Measurements from ENCODE around the gene SOST. TPM values are rescaled to one million over a fixed set of nuclear protein-coding genes. Genes with fewer than 3 reads are reported as not detected.

SOST gene
- total and polyA plus RNA-seq, 2 donors (not counting 1 experiment from before 2014, with no cell fraction given), result not detected

GRCh38 chr17:43706235-43706634, 52.4 kb downstream of the SOST start:
- Mint-ChIP-seq H3K9me3 (ENCODE audit: insufficient read depth) (peaks cover 4% of the 10 kb centered on the region), H3K27me3 (peaks cover 49% of the 10 kb centered on the region), H3K4me3 (no peak overlapping the region), H3K27ac (no peak overlapping the region), H3K4me1 (peaks cover 6% of the 10 kb centered on the region)
- no peak overlapping the region for H3K9ac ChIP-seq (ENCODE audit: low read length)
- no peak overlapping the region for H3K4me2 ChIP-seq (replicated peaks; ENCODE audit: low read depth, low read length, poor library complexity, severe bottlenecking)
- H3K27me3 ChIP-seq (replicated peaks in 1 of 4; ENCODE audit: control extremely low read depth in 1 of 4, control insufficient read depth in 3 of 4, insufficient read depth in 4 of 4, low read length in 3 of 4), result peaks cover 0 to 31% (median 3%) of the 10 kb centered on the region in 4 experiments
- no peaks in the 10 kb centered on the region for H4K20me1 ChIP-seq (ENCODE audit: control insufficient read depth, insufficient read depth, low read length, poor library complexity, severe bottlenecking)
- intact Hi-C loops (cut with micrococcal nuclease), result no loop called here
- CTCF ChIA-PET, result interaction anchor here (1.1 to 19.1 kb wide), 4 partner anchors 9 to 57 kb away, joined by 4 to 524 read pairs (median 9); partner anchors contain the start of gene SOST
- no peaks in the 10 kb centered on the region for H3K36me3 ChIP-seq (replicated peaks in 1 of 2; ENCODE audit: control extremely low read depth in 1 of 2, control insufficient read depth in 1 of 2, extremely low read depth in 1 of 2, insufficient read depth in 2 of 2, low read length in 1 of 2)
- no peak for DNase-seq
- no peaks in the 10 kb centered on the region for H3K9me3 ChIP-seq (ENCODE audit: control extremely low read depth in 1 of 3, control insufficient read depth in 2 of 3, insufficient read depth in 1 of 3, low read length in 2 of 3)
- no peaks in the 10 kb centered on the region for H3K79me2 ChIP-seq (ENCODE audit: control insufficient read depth, insufficient read depth, low read length)
- H3K4me1 ChIP-seq (ENCODE audit: control insufficient read depth in 2 of 2, insufficient read depth in 2 of 2, low read length in 2 of 2), result peaks cover 4% of the 10 kb centered on the region in 2 donors
- ATAC-seq (ENCODE audit: low read depth), result no peak
- H2AFZ ChIP-seq (ENCODE audit: insufficient read depth, low read depth, low read length, poor library complexity, severe bottlenecking), result no peak overlapping the region
- 94% methylated on average over 3 of the region's 5 CpGs for WGBS (ENCODE audit: insufficient coverage)
- H3K27ac ChIP-seq (ENCODE audit: low read length in 2 of 2), result no peak overlapping the region
- POLR2A ChIA-PET, result no interaction called here
- no peak overlapping the region for H3K4me3 ChIP-seq (ENCODE audit: control extremely low read depth in 1 of 5, extremely low read depth in 1 of 5, insufficient read depth in 1 of 5, low read depth in 2 of 5, low read length in 4 of 5)
- no peak for TF ChIP-seq CTCF (IDR thresholded peaks at IDR 0.05)
- no peak for TF ChIP-seq EZH2 (IDR thresholded peaks at IDR 0.05; ENCODE audit: borderline replicate concordance, insufficient read depth, low read depth, low read length, poor library complexity, severe bottlenecking)

Other genes starting within 250 kb of the SOST start
- gene ETV4, start 212.5 kb downstream of the SOST start, total RNA-seq, result not detected in 2 replicates
- gene ETV4, start 212.5 kb downstream of the SOST start, polyA plus RNA-seq, result not detected in 2 replicates
- gene MEOX1, start 96.9 kb downstream of the SOST start, total RNA-seq, result not detected in 2 replicates
- gene MEOX1, start 96.9 kb downstream of the SOST start, polyA plus RNA-seq, result not detected in 2 replicates
- gene DUSP3, start 20.2 kb upstream of the SOST start, total RNA-seq, result 17.8 and 18.2 TPM in 2 replicates
- gene DUSP3, start 20.2 kb upstream of the SOST start, polyA plus RNA-seq, result 8.9 and 13.7 TPM in 2 replicates
- gene CFAP97D1, start 21.6 kb upstream of the SOST start, total RNA-seq, result not detected in 2 replicates
- 0.01 and 0.04 TPM in 2 replicates for gene CFAP97D1, start 21.6 kb upstream of the SOST start, polyA plus RNA-seq
- not detected in 2 replicates for gene MPP3, start 74.4 kb upstream of the SOST start, total RNA-seq
- gene MPP3, start 74.4 kb upstream of the SOST start, polyA plus RNA-seq, result 0.16 TPM in 1 of 2 replicates, not detected in the other
- not detected in 2 replicates for gene CD300LG, start 88.4 kb upstream of the SOST start, total RNA-seq
- gene CD300LG, start 88.4 kb upstream of the SOST start, polyA plus RNA-seq, result not detected in 2 replicates
- not detected in 2 replicates for gene MPP2, start 148.7 kb upstream of the SOST start, total RNA-seq
- gene MPP2, start 148.7 kb upstream of the SOST start, polyA plus RNA-seq, result 0.10 and 0.15 TPM in 2 replicates
- gene PPY, start 183.7 kb upstream of the SOST start, total RNA-seq, result not detected in 2 replicates
- gene PPY, start 183.7 kb upstream of the SOST start, polyA plus RNA-seq, result not detected in 2 replicates
- gene PYY, start 195.1 kb upstream of the SOST start, total RNA-seq, result not detected in 2 replicates
- gene PYY, start 195.1 kb upstream of the SOST start, polyA plus RNA-seq, result 0.19 TPM in 1 of 2 replicates, not detected in the other
- gene NAGS, start 245.8 kb upstream of the SOST start, total RNA-seq, result 1.9 and 2.2 TPM in 2 replicates
- gene NAGS, start 245.8 kb upstream of the SOST start, polyA plus RNA-seq, result 0.42 and 0.66 TPM in 2 replicates

Data from B cell (primary cell).